GM12878 (cell line): Measurements from ENCODE around the gene S100A3. TPM values are rescaled to one million over a fixed set of nuclear protein-coding genes. Genes with fewer than 3 reads are reported as not detected.

ENCODE experiments used
- ATAC-seq: fragments of 200-7000 bp; cut with Tn5 transposase; 3 replicates; pipeline ENCODE4 v1.9.1; 2020; ENCODE audit warnings: mild to moderate bottlenecking, moderate library complexity
- BruUV-seq: library from RNA; stranded (reverse); fragments of 400-500 nt; replicated peaks from 2 replicates; lab custom pipeline; 2021; lab: Mats Ljungman, UMichigan
- CTCF ChIA-PET: fragments of 300-600 bp; sonication (Branson Sonifier 250); formaldehyde crosslinking; extraction: SDS; loops from one replicate; lab custom pipeline; 2021; ENCODE audit warnings: inconsistent platforms; lab: Yijun Ruan, JAX
- POLR2A ChIA-PET: fragments of 350-600 bp; formaldehyde crosslinking; extraction: SDS; loops from one replicate; lab custom pipeline; 2021; ENCODE audit warnings: inconsistent platforms; lab: Charles Lee
- RAD21 ChIA-PET: fragments of 300-600 bp; sonication (Branson Sonifier 250); formaldehyde crosslinking; loops from one replicate; lab custom pipeline; 2023; ENCODE audit warnings: antibody characterized with exemption; ENCODE audit not compliant: unreplicated experiment; lab: Charles Lee
- SMC1A ChIA-PET: fragments of 300-600 bp; sonication (Branson Sonifier 250); formaldehyde crosslinking; loops from one replicate; lab custom pipeline; 2023; ENCODE audit not compliant: unreplicated experiment, uncharacterized antibody; lab: Charles Lee
- DNase-seq: peaks from one replicate; pipeline ENCODE4 v3.0.0-alpha.2; 2011; ENCODE audit warnings: low read depth, low spot score
- FAIRE-seq: peaks from 3 replicates; lab custom pipeline; 2011; peaks lifted over from hg19 to GRCh38; lab: Jason Lieb, UNC
- H2AFZ ChIP-seq: 2 replicates; pipeline ENCODE4 v1.6.0; 2011; ENCODE audit warnings: low read depth, low read length, control low read depth; ENCODE audit not compliant: control insufficient read depth
- H3K27ac ChIP-seq: 2 replicates; pipeline ENCODE4 v1.5.1; 2011; ENCODE audit warnings: control low read depth; ENCODE audit not compliant: control insufficient read depth, insufficient read depth
- H3K27me3 ChIP-seq, 2 experiments: replicated peaks in 1 of 2; 2 replicates each; pipeline versions ENCODE4 v1.6.0 to v1.6.1; 2011; ENCODE audit warnings: low read length in 1 of 2; ENCODE audit not compliant: control insufficient read depth in 2 of 2, insufficient read depth in 2 of 2
- H3K36me3 ChIP-seq, 2 experiments: 2 replicates each; pipeline ENCODE4 v1.5.1; 2011; ENCODE audit warnings: low read length in 1 of 2; ENCODE audit not compliant: control insufficient read depth in 2 of 2, insufficient read depth in 2 of 2
- H3K4me1 ChIP-seq: 2 replicates; pipeline ENCODE4 v1.6.1; 2011; ENCODE audit warnings: mild to moderate bottlenecking, low read length, moderate library complexity, mixed read lengths; ENCODE audit not compliant: control insufficient read depth, insufficient read depth
- H3K4me2 ChIP-seq: 2 replicates; pipeline ENCODE4 v1.6.0; 2011; ENCODE audit warnings: control low read depth; ENCODE audit not compliant: control insufficient read depth, insufficient read depth
- H3K4me3 ChIP-seq: fragments of 200-600 bp; sonication (generic); 2 replicates; pipeline ENCODE4 v1.5.1; 2016
- H3K79me2 ChIP-seq: 2 replicates; pipeline ENCODE4 v1.6.0; 2011; ENCODE audit warnings: low read length; ENCODE audit not compliant: control insufficient read depth, insufficient read depth
- H3K9ac ChIP-seq: 2 replicates; pipeline ENCODE4 v1.8.0; 2011; ENCODE audit warnings: low read length, control low read depth, mixed read lengths; ENCODE audit not compliant: control insufficient read depth, insufficient read depth
- H3K9me3 ChIP-seq: replicated peaks from 3 replicates; pipeline ENCODE4 v1.5.1; 2011; ENCODE audit warnings: mild to moderate bottlenecking, low read length; ENCODE audit not compliant: control insufficient read depth, insufficient read depth
- H4K20me1 ChIP-seq: 2 replicates; pipeline ENCODE4 v1.6.0; 2011; ENCODE audit not compliant: control insufficient read depth, insufficient read depth
- ASH2L ChIP-seq: fragments of 300-600, 200-600 bp; sonication (generic); IDR thresholded peaks from 2 replicates; pipeline ENCODE4 v1.6.1; 2017; ENCODE audit warnings: low read depth, mild to moderate bottlenecking, borderline replicate concordance
- ETV6 ChIP-seq, 2 experiments: fragments of 450-650 bp in 1 of 2; IDR thresholded peaks in 1 of 2; conservative IDR thresholded peaks in 1 of 2; 2 replicates each; pipeline ENCODE4 v1.6.1; 2014; ENCODE audit warnings: antibody characterized with exemption in 1 of 2, borderline replicate concordance in 1 of 2, low read depth in 1 of 2, mild to moderate bottlenecking in 1 of 2, moderate library complexity in 1 of 2
- JUNB ChIP-seq: IDR thresholded peaks from 2 replicates; pipeline ENCODE4 v1.6.1; 2016; ENCODE audit warnings: antibody characterized with exemption, mild to moderate bottlenecking
- NRF1 ChIP-seq: conservative IDR thresholded peaks from 2 replicates; pipeline ENCODE4 v1.6.1; 2011; ENCODE audit warnings: mild to moderate bottlenecking, low read depth, low read length, improper control_type of control experiment
- SPI1 ChIP-seq: IDR thresholded peaks from 2 replicates; pipeline ENCODE4 v1.6.1; 2011; ENCODE audit warnings: low read depth, mild to moderate bottlenecking, low read length, moderate library complexity, borderline replicate concordance; ENCODE audit not compliant: insufficient read depth
- SREBF2 ChIP-seq: IDR thresholded peaks from 2 replicates; pipeline ENCODE4 v1.6.1; 2012; ENCODE audit warnings: mild to moderate bottlenecking, low read length
- YY1 ChIP-seq: IDR thresholded peaks from 2 replicates; pipeline ENCODE4 v1.6.1; 2011; ENCODE audit warnings: low read depth, mild to moderate bottlenecking, low read length
- ZNF207 ChIP-seq: fragments of 450-650 bp; IDR thresholded peaks from 2 replicates; pipeline ENCODE4 v1.6.1; 2014; ENCODE audit warnings: antibody characterized with exemption, mild to moderate bottlenecking, borderline replicate concordance
- WGBS: methylation state at CpG from one replicate; pipeline ENCODE4 v1.1.6; 2016; ENCODE audit warnings: low lambda C conversion rate; ENCODE audit not compliant: insufficient replicate concordance, insufficient coverage; ENCODE audit errors: missing lambda C conversion rate; 5-methylcytosine and 5-hydroxymethylcytosine counted together
- in situ Hi-C: fragments of 300-500 bp; cut with MboI; formaldehyde crosslinking; loops from 9 replicates; pipeline ENCODE4 v1.14.3; 2018; ENCODE audit warnings: mixed read lengths
- intact Hi-C: fragments of 100-400 bp; cut with micrococcal nuclease; formaldehyde crosslinking; loops from one replicate; pipeline ENCODE4 v1.14.2; 2022; ENCODE audit not compliant: unreplicated experiment
- polyA plus RNA-seq, 11 experiments: library from polyadenylated mRNA; depleted of rRNA in 4 of 11; unstranded in 6 of 11; stranded (reverse) in 5 of 11; fragments of >200 nt; fragmentation: Nextera tagmentation in 4 of 11; fragmentation: Illumina TruSeq in 1 of 11; extraction: Ambion mirVana in 4 of 11; extraction: Trizol in 1 of 11; gene quantifications; 1 replicate in 1 of 11; 2 replicates in 10 of 11; pipeline versions ENCODE4 v1.2.1 to v1.2.3, GENCODE V29; 2011 to 2016; ENCODE audit warnings: inconsistent platforms in 2 of 11, missing spikeins in 2 of 11, low read depth in 1 of 11
- total RNA-seq, 4 experiments: library from RNA; depleted of rRNA in 3 of 4; stranded (reverse); fragments of >200 nt in 3 of 4; fragmentation: Illumina TruSeq in 1 of 4; extraction: Trizol in 1 of 4; gene quantifications; 2 replicates each; pipeline versions ENCODE4 v1.2.1 to v1.2.3, GENCODE V29; 2013 to 2021
- TF ChIP-seq, protein P1 (sequence below): IDR thresholded peaks from 2 replicates; pipeline ENCODE4 v1.6.1; 2012; ENCODE audit warnings: low read depth, low read length, improper control_type of control experiment
- TF ChIP-seq, protein P2 (sequence below): fragments of 450-650 bp; IDR thresholded peaks from 2 replicates; pipeline ENCODE4 v1.6.1; 2018; ENCODE audit warnings: mild to moderate bottlenecking, low read depth, moderate library complexity; ENCODE audit not compliant: partially characterized antibody

S100A3 gene
- total and polyA plus RNA-seq, 10 of the 15 experiments (the other 5 are each of a cell fraction or from before 2014, with no cell fraction given): 0.32 to 0.45 TPM; not detected in 8

DNA sequence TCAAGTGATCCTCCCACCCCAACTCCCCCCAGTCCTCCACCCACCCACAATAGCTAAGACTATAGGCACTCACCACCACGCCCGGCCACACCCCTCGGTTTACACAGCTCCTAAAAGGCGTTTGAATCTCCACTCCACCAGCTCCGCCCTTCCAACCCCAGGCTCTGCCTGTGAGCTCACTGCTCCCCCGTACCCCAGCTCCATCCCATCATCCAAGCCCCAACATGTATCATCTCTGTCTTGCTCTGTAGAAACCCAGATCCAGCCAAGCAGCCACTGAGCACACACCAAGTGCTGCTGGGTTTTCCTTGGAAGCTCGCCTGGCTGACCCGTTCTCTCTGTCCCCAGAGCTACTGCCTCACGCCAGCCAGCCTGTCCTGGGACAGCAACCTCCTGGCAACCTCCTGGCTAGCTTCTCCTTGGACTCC is 28.6 kb upstream of the S100A3 start:
- H3K4me3 ChIP-seq: no peak overlapping the region
- H3K9ac ChIP-seq: no peak overlapping the region
- H3K27ac ChIP-seq: no peak overlapping the region
- WGBS: 24% methylated on average over 6 of the region's 9 CpGs
- CTCF ChIA-PET: interaction anchor here (0.9 to 2.4 kb wide), 8 partner anchors 10 to 67 kb away, joined by 3 to 12 read pairs (median 5); partner anchors contain the start of genes S100A1, S100A13 and S100A14
- no peak overlapping the region for H3K4me2 ChIP-seq
- no peak for FAIRE-seq
- no peak overlapping the region for H2AFZ ChIP-seq
- peaks cover 5% of the 10 kb centered on the region for H3K4me1 ChIP-seq
- H3K79me2 ChIP-seq: no peaks in the 10 kb centered on the region
- ATAC-seq: no peak
- in situ Hi-C loops (no loop called here), intact Hi-C loops (no loop called here)
- POLR2A ChIA-PET: interaction anchor here (0.5 kb wide), 1 partner anchor 409 kb away, joined by 3 read pairs; the partner anchor contains the start of gene RAB13
- no peak for DNase-seq
- RAD21 ChIA-PET: interaction anchor here (0.7 to 1.2 kb wide), 2 partner anchors 66 to 1570 kb away, joined by 3 read pairs; no protein-coding TSS in a partner anchor
- SMC1A ChIA-PET: interaction anchor here (0.9 to 2.6 kb wide), 5 partner anchors 16 to 67 kb away, joined by 3 to 11 read pairs (median 8); partner anchors contain the start of gene S100A14
- BruUV-seq: no TSS peak
- H4K20me1 ChIP-seq: no peaks in the 10 kb centered on the region
- H3K36me3 ChIP-seq: no peaks in the 10 kb centered on the region
- TF ChIP-seq, protein P1, sequence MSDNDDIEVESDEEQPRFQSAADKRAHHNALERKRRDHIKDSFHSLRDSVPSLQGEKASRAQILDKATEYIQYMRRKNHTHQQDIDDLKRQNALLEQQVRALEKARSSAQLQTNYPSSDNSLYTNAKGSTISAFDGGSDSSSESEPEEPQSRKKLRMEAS: no peak
- TF ChIP-seq NRF1 (no peak), YY1 (no peak), ZNF207 (no peak), SPI1 (no peak), ASH2L (no peak), SREBF2 (no peak), JUNB (no peak), ETV6 (conservative IDR thresholded peaks at IDR 0.05 in 1 of 2, IDR thresholded peaks at IDR 0.05 in 1 of 2; ENCODE audit: borderline replicate concordance in 1 of 2, low read depth in 1 of 2) (no peak)
- TF ChIP-seq, protein P2, sequence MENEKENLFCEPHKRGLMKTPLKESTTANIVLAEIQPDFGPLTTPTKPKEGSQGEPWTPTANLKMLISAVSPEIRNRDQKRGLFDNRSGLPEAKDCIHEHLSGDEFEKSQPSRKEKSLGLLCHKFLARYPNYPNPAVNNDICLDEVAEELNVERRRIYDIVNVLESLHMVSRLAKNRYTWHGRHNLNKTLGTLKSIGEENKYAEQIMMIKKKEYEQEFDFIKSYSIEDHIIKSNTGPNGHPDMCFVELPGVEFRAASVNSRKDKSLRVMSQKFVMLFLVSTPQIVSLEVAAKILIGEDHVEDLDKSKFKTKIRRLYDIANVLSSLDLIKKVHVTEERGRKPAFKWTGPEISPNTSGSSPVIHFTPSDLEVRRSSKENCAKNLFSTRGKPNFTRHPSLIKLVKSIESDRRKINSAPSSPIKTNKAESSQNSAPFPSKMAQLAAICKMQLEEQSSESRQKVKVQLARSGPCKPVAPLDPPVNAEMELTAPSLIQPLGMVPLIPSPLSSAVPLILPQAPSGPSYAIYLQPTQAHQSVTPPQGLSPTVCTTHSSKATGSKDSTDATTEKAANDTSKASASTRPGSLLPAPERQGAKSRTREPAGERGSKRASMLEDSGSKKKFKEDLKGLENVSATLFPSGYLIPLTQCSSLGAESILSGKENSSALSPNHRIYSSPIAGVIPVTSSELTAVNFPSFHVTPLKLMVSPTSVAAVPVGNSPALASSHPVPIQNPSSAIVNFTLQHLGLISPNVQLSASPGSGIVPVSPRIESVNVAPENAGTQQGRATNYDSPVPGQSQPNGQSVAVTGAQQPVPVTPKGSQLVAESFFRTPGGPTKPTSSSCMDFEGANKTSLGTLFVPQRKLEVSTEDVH: no peak
- no peaks in the 10 kb centered on the region for H3K27me3 ChIP-seq
- H3K9me3 ChIP-seq: no peaks in the 10 kb centered on the region
